Sigmoid colon (tissue), 4 donors: ENCODE results near the gene FKBP14.

ENCODE experiments used
- CTCF ChIP-seq, 4 experiments: fragments of 450-650 bp in 3 of 4; fragments of 200-600 bp in 1 of 4; IDR thresholded peaks; one replicate each; pipeline ENCODE4 v1.5.1; 2016 to 2019; ENCODE audit warnings: antibody characterized with exemption in 4 of 4, mild to moderate bottlenecking in 3 of 4, moderate library complexity in 2 of 4
- EP300 ChIP-seq, 4 donors: sonication (generic); formaldehyde crosslinking; IDR thresholded peaks; one replicate each; pipeline ENCODE4 v1.6.1; 2017; ENCODE audit warnings: antibody characterized with exemption in 4 of 4
- POLR2A ChIP-seq, 2 donors: fragments of 450-650 bp; IDR thresholded peaks; one replicate each; pipeline ENCODE4 v1.6.1; 2016; ENCODE audit warnings: antibody characterized with exemption in 2 of 2, mild to moderate bottlenecking in 2 of 2, moderate library complexity in 2 of 2
- POLR2AphosphoS5 ChIP-seq, 4 donors: sonication (generic); formaldehyde crosslinking; IDR thresholded peaks; one replicate each; pipeline ENCODE4 v1.6.1; 2017; ENCODE audit warnings: antibody characterized with exemption in 4 of 4

GRCh38 chr7:29969738-29970137 is 56.8 kb downstream of the FKBP14 start:
- TF ChIP-seq CTCF (IDR thresholded peaks at IDR 0.05), result no peak
- no peak for TF ChIP-seq POLR2A (IDR thresholded peaks at IDR 0.05)
- no peak for TF ChIP-seq EP300 (IDR thresholded peaks at IDR 0.05)
- no peak for TF ChIP-seq POLR2AphosphoS5 (IDR thresholded peaks at IDR 0.05)
